Type B pancreatic cell (in vitro differentiated cells): ENCODE measurements around the gene CTNNA3. TPM values are rescaled to one million over a fixed set of nuclear protein-coding genes. Genes with fewer than 3 reads are reported as not detected.

Experiments used
- DNase-seq: peaks from one replicate; pipeline ENCODE4 v3.0.0; 2021; ENCODE audit warnings: mixed read lengths; ENCODE audit not compliant: unreplicated experiment; ENCODE audit errors: extremely low spot score
- H3K27ac Mint-ChIP-seq: 2 replicates; pipeline ENCODE4 v1.8.0; 2021; ENCODE audit warnings: mild to moderate bottlenecking, mixed read lengths
- H3K27me3 Mint-ChIP-seq: 2 replicates; pipeline ENCODE4 v1.8.0; 2021; ENCODE audit warnings: mixed read lengths
- H3K36me3 Mint-ChIP-seq: 2 replicates; pipeline ENCODE4 v1.8.0; 2021; ENCODE audit warnings: mixed read lengths
- H3K4me1 Mint-ChIP-seq: one replicate; pipeline ENCODE4 v1.8.0; 2021; ENCODE audit warnings: mixed read lengths; ENCODE audit not compliant: unreplicated experiment
- H3K4me3 Mint-ChIP-seq: 2 replicates; pipeline ENCODE4 v1.8.0; 2021; ENCODE audit warnings: mild to moderate bottlenecking, mixed read lengths
- H3K9me3 Mint-ChIP-seq: 2 replicates; pipeline ENCODE4 v1.8.0; 2021; ENCODE audit warnings: mixed read lengths
- CTCF ChIP-seq: fragments of 200-600 bp; sonication (generic); conservative IDR thresholded peaks from 2 replicates; pipeline ENCODE4 v1.5.0; 2021; ENCODE audit warnings: antibody characterized with exemption, mild to moderate bottlenecking
- total RNA-seq: library from RNA; stranded (reverse); gene quantifications from 2 replicates; pipeline ENCODE4 v1.2.1, GENCODE V29; 2021; ENCODE audit warnings: low replicate concordance

CTNNA3 gene
- total RNA-seq, 1 donor from 2014 or later = 2.6 TPM

GRCh38 chr10:66833861-66834260 is 862.1 kb downstream of the CTNNA3 start:
- H3K4me3 Mint-ChIP-seq = no peak overlapping the region
- peaks cover 4% of the 10 kb centered on the region for H3K4me1 Mint-ChIP-seq
- no peak for DNase-seq
- no peaks in the 10 kb centered on the region for H3K27me3 Mint-ChIP-seq
- H3K27ac Mint-ChIP-seq = no peak overlapping the region
- no peaks in the 10 kb centered on the region for H3K36me3 Mint-ChIP-seq
- H3K9me3 Mint-ChIP-seq = no peaks in the 10 kb centered on the region
- TF ChIP-seq CTCF = no peak

GRCh38 chr10:66832781-66833422 is 863.1 kb downstream of the CTNNA3 start:
- TF ChIP-seq CTCF = no peak
- H3K4me3 Mint-ChIP-seq = no peak overlapping the region
- no peaks in the 10 kb centered on the region for H3K36me3 Mint-ChIP-seq
- peaks cover 3% of the 10 kb centered on the region for H3K4me1 Mint-ChIP-seq
- H3K9me3 Mint-ChIP-seq = no peaks in the 10 kb centered on the region
- DNase-seq = no peak
- H3K27ac Mint-ChIP-seq = no peak overlapping the region
- H3K27me3 Mint-ChIP-seq = no peaks in the 10 kb centered on the region

GRCh38 chr10:66828957-66829356 is 867.0 kb downstream of the CTNNA3 start:
- no peak overlapping the region for H3K4me3 Mint-ChIP-seq
- no peak overlapping the region for H3K27ac Mint-ChIP-seq
- TF ChIP-seq CTCF = no peak
- H3K27me3 Mint-ChIP-seq = no peaks in the 10 kb centered on the region
- H3K36me3 Mint-ChIP-seq = no peaks in the 10 kb centered on the region
- H3K9me3 Mint-ChIP-seq = no peaks in the 10 kb centered on the region
- H3K4me1 Mint-ChIP-seq = no peaks in the 10 kb centered on the region
- no peak for DNase-seq

- no peaks in the 10 kb centered on the region for H3K36me3 Mint-ChIP-seq
- H3K4me1 Mint-ChIP-seq = peaks cover 5% of the 10 kb centered on the region
- no peaks in the 10 kb centered on the region for H3K27me3 Mint-ChIP-seq
- DNase-seq = no peak
- no peak overlapping the region for H3K27ac Mint-ChIP-seq
- no peak overlapping the region for H3K4me3 Mint-ChIP-seq
- no peaks in the 10 kb centered on the region for H3K9me3 Mint-ChIP-seq
- no peak for TF ChIP-seq CTCF
Measured at GRCh38 chr10:66827353-66827752, 868.6 kb downstream of the CTNNA3 start.

GRCh38 chr10:66823301-66823700 is 872.7 kb downstream of the CTNNA3 start:
- H3K4me1 Mint-ChIP-seq = peaks cover 6% of the 10 kb centered on the region
- H3K9me3 Mint-ChIP-seq = no peaks in the 10 kb centered on the region
- DNase-seq = no peak
- no peaks in the 10 kb centered on the region for H3K27me3 Mint-ChIP-seq
- no peak overlapping the region for H3K27ac Mint-ChIP-seq
- no peak overlapping the region for H3K4me3 Mint-ChIP-seq
- no peaks in the 10 kb centered on the region for H3K36me3 Mint-ChIP-seq
- no peak for TF ChIP-seq CTCF

GRCh38 chr10:66822801-66823200 is 873.2 kb downstream of the CTNNA3 start:
- no peak overlapping the region for H3K27ac Mint-ChIP-seq
- no peak for DNase-seq
- no peaks in the 10 kb centered on the region for H3K9me3 Mint-ChIP-seq
- no peaks in the 10 kb centered on the region for H3K36me3 Mint-ChIP-seq
- peaks cover 6% of the 10 kb centered on the region for H3K4me1 Mint-ChIP-seq
- no peak overlapping the region for H3K4me3 Mint-ChIP-seq
- H3K27me3 Mint-ChIP-seq = no peaks in the 10 kb centered on the region
- TF ChIP-seq CTCF = no peak
